Measurements from ENCODE around the gene FAM25A. TPM values are rescaled to one million over a fixed set of nuclear protein-coding genes. Genes with fewer than 3 reads are reported as not detected.
"Not testable (repeated sequence)": the region's sequence is repeated elsewhere in the genome, so short reads cannot be mapped to it uniquely, and the experiment has no call there.

FAM25A gene
- total RNA-seq, 1 donor from 2014 or later, result not detected

DNA sequence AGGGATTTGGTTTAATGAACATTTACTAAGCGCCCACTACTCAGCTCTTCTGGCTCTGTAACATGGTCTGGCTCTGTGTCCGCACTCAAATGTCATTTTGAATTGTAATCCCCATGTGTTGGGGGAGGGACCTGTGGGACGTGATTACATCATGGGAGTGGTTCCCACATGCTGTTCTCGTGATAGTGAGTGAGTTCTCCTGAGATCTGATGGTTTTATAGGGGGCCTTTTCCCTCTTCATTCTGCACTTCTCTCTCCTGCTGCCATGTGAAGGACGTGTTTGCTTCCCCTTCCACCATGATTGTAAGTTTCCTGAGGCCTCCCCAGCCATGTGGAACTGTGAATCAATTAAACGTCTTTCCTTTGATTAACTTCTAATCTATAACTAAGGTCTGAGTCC lies 39.1 kb upstream of the FAM25A start:
- Histone ChIP-seq H3K27ac (ENCODE audit: low read depth, low read length) (peak overlapping the region; percentile 65), H3K9ac (ENCODE audit: low read depth in 1 of 3, low read length in 3 of 3) (peak overlapping the region in 1 of 3 donors; percentile 77), H3K4me1 (ENCODE audit: control insufficient read depth in 3 of 3, insufficient read depth in 3 of 3, low read length in 3 of 3) (peaks cover 22 to 31% (median 25%) of the 10 kb centered on the region in 3 donors)
- not testable (repeated sequence) for H3K36me3 ChIP-seq (ENCODE audit: control insufficient read depth in 3 of 3, insufficient read depth in 3 of 3, low read length in 3 of 3); H3K27me3 ChIP-seq (ENCODE audit: control insufficient read depth in 3 of 3, insufficient read depth in 3 of 3, low read length in 3 of 3); H3K4me3 ChIP-seq (ENCODE audit: low read length in 3 of 3); H3K9me3 ChIP-seq (ENCODE audit: control insufficient read depth in 3 of 3, low read length in 3 of 3)

DNA sequence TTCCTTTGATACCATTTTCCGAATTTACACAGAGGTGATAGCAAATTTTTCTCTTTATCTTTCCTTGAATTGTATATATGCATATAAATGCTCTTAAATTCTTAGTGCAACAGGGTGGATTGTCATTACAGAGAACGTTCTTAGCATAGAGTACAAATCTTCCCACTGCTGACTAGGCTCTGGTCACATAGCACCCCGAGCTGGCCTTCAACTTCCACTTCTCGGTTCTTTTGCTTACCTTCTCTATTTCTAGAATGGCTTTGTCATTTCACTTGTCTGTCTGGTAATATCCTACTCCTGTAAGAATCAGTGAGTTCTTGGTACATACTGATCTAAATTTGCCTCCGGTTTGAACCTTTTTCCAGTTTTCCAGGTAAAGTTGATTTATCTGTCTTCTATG lies 38.4 kb upstream of the FAM25A start:
- H3K9ac ChIP-seq (ENCODE audit: low read depth in 1 of 3, low read length in 3 of 3), result no peak overlapping the region
- no peak overlapping the region for H3K27ac ChIP-seq (ENCODE audit: low read depth, low read length)
- H3K4me1 ChIP-seq (ENCODE audit: control insufficient read depth in 3 of 3, insufficient read depth in 3 of 3, low read length in 3 of 3), result peaks cover 22 to 31% (median 25%) of the 10 kb centered on the region in 3 donors
- no peak overlapping the region for H3K4me3 ChIP-seq (ENCODE audit: low read length in 3 of 3)
- H3K27me3 ChIP-seq (ENCODE audit: control insufficient read depth in 3 of 3, insufficient read depth in 3 of 3, low read length in 3 of 3), result no peaks in the 10 kb centered on the region
- no peaks in the 10 kb centered on the region for H3K9me3 ChIP-seq (ENCODE audit: control insufficient read depth in 3 of 3, low read length in 3 of 3)
- H3K36me3 ChIP-seq (ENCODE audit: control insufficient read depth in 3 of 3, insufficient read depth in 3 of 3, low read length in 3 of 3), result no peaks in the 10 kb centered on the region

DNA sequence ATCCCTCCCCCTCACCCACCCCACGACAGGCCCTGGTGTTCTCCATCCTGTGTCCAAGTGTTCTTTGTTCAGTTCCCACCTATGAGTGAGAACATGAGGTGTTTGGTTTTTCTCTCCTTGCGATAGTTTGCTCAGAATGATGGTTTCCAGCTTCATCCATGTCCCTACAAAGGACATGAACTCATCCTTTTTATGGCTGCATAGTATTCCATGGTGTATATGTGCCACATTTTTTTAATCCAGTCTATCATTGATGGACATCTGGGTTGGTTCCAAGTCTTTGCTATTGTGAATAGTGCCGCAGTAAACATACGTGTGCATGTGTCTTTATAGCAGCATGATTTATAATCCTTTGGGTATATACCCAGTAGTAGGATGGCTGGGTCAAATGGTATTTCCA lies 35.6 kb upstream of the FAM25A start:
- H3K4me3 ChIP-seq (ENCODE audit: low read length in 3 of 3); H3K36me3 ChIP-seq (ENCODE audit: control insufficient read depth in 3 of 3, insufficient read depth in 3 of 3, low read length in 3 of 3); H3K27ac ChIP-seq (ENCODE audit: low read depth, low read length); H3K9ac ChIP-seq (ENCODE audit: low read depth in 1 of 3, low read length in 3 of 3); H3K27me3 ChIP-seq (ENCODE audit: control insufficient read depth in 3 of 3, insufficient read depth in 3 of 3, low read length in 3 of 3); H3K9me3 ChIP-seq (ENCODE audit: control insufficient read depth in 3 of 3, low read length in 3 of 3): not testable (repeated sequence)
- H3K4me1 ChIP-seq (ENCODE audit: control insufficient read depth in 3 of 3, insufficient read depth in 3 of 3, low read length in 3 of 3), result peaks cover 16 to 19% (median 17%) of the 10 kb centered on the region in 3 donors

DNA sequence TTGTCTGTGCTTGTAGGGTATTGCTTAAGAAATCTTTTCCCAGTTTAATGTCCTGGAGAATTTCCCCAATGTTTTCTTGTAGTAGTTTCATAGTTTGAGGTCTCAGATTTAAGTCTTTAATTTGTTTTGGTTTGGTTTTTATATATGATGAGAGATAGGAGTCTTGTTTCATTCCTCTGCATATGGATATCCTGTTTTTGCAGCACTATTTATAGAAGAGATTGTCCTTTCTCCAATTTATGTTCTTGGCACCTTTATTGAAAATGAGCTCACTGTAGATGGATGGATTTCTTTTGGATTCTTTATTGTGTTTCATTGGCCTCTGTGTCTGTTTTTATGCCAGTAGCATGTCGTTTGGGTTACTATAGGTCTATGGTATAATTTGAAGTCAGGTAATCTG lies 31.6 kb upstream of the FAM25A start:
- Histone ChIP-seq H3K27me3 (ENCODE audit: control insufficient read depth in 3 of 3, insufficient read depth in 3 of 3, low read length in 3 of 3) (no peaks in the 10 kb centered on the region), H3K9ac (ENCODE audit: low read depth in 1 of 3, low read length in 3 of 3) (no peak overlapping the region), H3K4me1 (ENCODE audit: control insufficient read depth in 3 of 3, insufficient read depth in 3 of 3, low read length in 3 of 3) (peaks cover 0 to 3% (median 0%) of the 10 kb centered on the region in 3 donors), H3K9me3 (ENCODE audit: control insufficient read depth in 3 of 3, low read length in 3 of 3) (no peaks in the 10 kb centered on the region), H3K27ac (ENCODE audit: low read depth, low read length) (no peak overlapping the region), H3K4me3 (ENCODE audit: low read length in 3 of 3) (no peak overlapping the region), H3K36me3 (ENCODE audit: control insufficient read depth in 3 of 3, insufficient read depth in 3 of 3, low read length in 3 of 3) (peaks cover 0 to 6% (median 0%) of the 10 kb centered on the region in 3 donors)

DNA sequence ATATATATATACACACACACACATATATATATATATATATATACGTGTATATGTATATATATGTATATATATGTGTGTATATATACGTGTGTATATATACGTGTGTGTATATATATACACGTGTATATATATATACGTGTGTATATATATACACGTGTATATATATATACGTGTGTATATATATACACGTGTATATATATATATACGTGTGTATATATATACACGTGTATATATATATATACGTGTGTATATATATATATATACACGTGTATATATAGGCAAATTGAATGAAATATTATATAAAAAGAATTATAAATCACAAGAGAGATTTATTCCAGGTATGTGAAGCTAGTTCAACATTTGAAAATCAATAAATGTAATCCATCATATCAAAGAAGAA lies 28.7 kb upstream of the FAM25A start:
- not testable (repeated sequence) for H3K4me1 ChIP-seq (ENCODE audit: control insufficient read depth in 3 of 3, insufficient read depth in 3 of 3, low read length in 3 of 3); H3K9me3 ChIP-seq (ENCODE audit: control insufficient read depth in 3 of 3, low read length in 3 of 3); H3K27ac ChIP-seq (ENCODE audit: low read depth, low read length); H3K27me3 ChIP-seq (ENCODE audit: control insufficient read depth in 3 of 3, insufficient read depth in 3 of 3, low read length in 3 of 3); H3K36me3 ChIP-seq (ENCODE audit: control insufficient read depth in 3 of 3, insufficient read depth in 3 of 3, low read length in 3 of 3); H3K9ac ChIP-seq (ENCODE audit: low read depth in 1 of 3, low read length in 3 of 3); H3K4me3 ChIP-seq (ENCODE audit: low read length in 3 of 3)

DNA sequence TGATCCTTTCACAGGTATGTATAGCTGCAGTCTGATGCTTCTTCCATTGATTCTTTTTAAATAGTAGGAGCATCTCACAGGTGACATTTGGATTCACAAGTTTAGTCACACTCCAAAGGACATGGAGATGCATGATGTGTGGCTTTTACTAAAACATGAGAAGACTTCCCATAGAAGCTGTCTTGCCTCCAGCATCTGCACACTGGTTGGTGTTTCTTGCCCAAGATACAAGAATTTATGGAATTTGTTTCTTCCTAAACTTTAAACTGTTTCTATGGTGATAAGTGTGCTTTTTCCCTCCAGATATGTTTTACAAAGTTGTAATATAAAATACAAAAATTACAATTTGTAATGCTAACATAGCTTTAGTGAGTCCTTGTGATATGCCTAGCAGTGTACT lies 27.6 kb upstream of the FAM25A start:
- Histone ChIP-seq H3K4me3 (ENCODE audit: low read length in 3 of 3) (no peak overlapping the region), H3K9ac (ENCODE audit: low read depth in 1 of 3, low read length in 3 of 3) (no peak overlapping the region), H3K27ac (ENCODE audit: low read depth, low read length) (no peak overlapping the region), H3K4me1 (ENCODE audit: control insufficient read depth in 3 of 3, insufficient read depth in 3 of 3, low read length in 3 of 3) (peaks cover 0 to 3% (median 0%) of the 10 kb centered on the region in 3 donors), H3K9me3 (ENCODE audit: control insufficient read depth in 3 of 3, low read length in 3 of 3) (no peaks in the 10 kb centered on the region), H3K36me3 (ENCODE audit: control insufficient read depth in 3 of 3, insufficient read depth in 3 of 3, low read length in 3 of 3) (peaks cover 0 to 5% (median 0%) of the 10 kb centered on the region in 3 donors), H3K27me3 (ENCODE audit: control insufficient read depth in 3 of 3, insufficient read depth in 3 of 3, low read length in 3 of 3) (no peaks in the 10 kb centered on the region)

DNA sequence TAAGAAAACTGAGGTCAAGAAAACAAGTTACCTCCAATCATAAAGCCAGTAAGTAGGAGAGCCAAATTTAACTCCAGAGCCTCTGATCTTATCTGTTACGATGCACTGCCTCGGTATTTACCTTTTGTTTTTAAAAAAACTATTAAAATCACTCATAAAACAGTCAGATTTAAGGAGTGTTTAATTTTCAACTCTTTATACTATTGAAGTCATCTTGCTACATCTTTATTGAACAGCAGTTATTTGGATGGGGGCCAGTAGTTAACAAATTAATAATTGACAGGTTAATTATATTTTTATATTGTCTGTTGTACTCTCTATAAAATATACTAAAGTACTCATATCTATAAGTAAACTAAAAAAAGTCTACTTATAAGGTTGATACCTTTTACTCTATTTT lies 27.2 kb upstream of the FAM25A start:
- Histone ChIP-seq H3K27ac (ENCODE audit: low read depth, low read length) (no peak overlapping the region), H3K27me3 (ENCODE audit: control insufficient read depth in 3 of 3, insufficient read depth in 3 of 3, low read length in 3 of 3) (no peaks in the 10 kb centered on the region), H3K4me1 (ENCODE audit: control insufficient read depth in 3 of 3, insufficient read depth in 3 of 3, low read length in 3 of 3) (peaks cover 0 to 3% (median 0%) of the 10 kb centered on the region in 3 donors), H3K9ac (ENCODE audit: low read depth in 1 of 3, low read length in 3 of 3) (no peak overlapping the region), H3K36me3 (ENCODE audit: control insufficient read depth in 3 of 3, insufficient read depth in 3 of 3, low read length in 3 of 3) (peaks cover 0 to 5% (median 0%) of the 10 kb centered on the region in 3 donors), H3K9me3 (ENCODE audit: control insufficient read depth in 3 of 3, low read length in 3 of 3) (no peaks in the 10 kb centered on the region), H3K4me3 (ENCODE audit: low read length in 3 of 3) (no peak overlapping the region)

DNA sequence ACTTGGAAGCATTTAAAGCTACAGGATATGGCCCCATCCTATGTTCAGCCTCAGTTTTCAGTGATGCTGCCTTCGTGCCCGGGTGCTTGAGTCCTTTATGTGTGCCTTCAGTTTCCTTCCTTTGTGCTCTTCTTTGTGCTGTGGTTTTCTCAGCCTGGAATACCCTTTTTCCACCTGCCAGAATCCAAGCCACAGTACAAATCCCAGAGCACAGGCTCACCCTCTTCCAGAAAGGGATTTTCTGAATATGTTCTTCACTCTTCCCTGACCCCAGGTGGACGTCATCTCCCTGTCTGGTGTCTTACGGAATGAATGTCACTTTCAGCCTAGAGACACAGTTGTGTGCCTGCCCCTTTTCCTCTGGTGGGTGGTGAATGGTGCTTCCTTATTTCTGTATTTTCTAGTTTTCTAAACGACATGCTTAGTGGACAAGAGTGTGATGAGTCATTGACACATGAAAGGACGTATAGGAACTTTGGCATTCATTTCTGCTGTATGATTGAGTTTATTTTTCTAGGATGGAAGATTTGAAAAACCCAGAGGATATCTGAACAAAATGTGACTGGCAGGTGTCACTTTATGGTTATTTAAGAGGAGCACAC lies 20.2 kb upstream of the FAM25A start:
- not testable (repeated sequence) for H3K4me1 ChIP-seq (ENCODE audit: control insufficient read depth in 3 of 3, insufficient read depth in 3 of 3, low read length in 3 of 3); H3K9ac ChIP-seq (ENCODE audit: low read depth in 1 of 3, low read length in 3 of 3); H3K27ac ChIP-seq (ENCODE audit: low read depth, low read length); H3K27me3 ChIP-seq (ENCODE audit: control insufficient read depth in 3 of 3, insufficient read depth in 3 of 3, low read length in 3 of 3); H3K9me3 ChIP-seq (ENCODE audit: control insufficient read depth in 3 of 3, low read length in 3 of 3); H3K4me3 ChIP-seq (ENCODE audit: low read length in 3 of 3); H3K36me3 ChIP-seq (ENCODE audit: control insufficient read depth in 3 of 3, insufficient read depth in 3 of 3, low read length in 3 of 3)

DNA sequence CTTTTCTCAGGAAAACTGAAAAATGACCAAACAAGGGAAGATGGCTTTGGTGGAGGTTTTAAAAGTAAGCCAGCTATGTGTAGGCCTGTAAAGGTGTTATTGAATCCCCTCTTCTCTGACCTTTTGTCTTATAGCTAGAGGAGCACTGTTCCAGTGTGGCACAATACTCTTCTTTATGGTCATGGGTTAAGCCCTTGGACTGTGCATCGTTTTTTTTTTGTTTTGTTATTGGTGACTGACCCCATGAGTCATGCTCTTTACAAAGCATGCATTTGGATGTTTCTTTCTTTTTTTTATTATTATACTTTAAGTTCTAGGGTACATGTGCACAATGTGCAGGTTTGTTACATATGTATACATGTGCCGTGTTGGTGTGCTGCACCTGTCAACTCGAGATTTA lies 19.6 kb upstream of the FAM25A start:
- peaks cover 0 to 5% (median 0%) of the 10 kb centered on the region in 3 donors for H3K36me3 ChIP-seq (ENCODE audit: control insufficient read depth in 3 of 3, insufficient read depth in 3 of 3, low read length in 3 of 3)
- H3K27me3 ChIP-seq (ENCODE audit: control insufficient read depth in 3 of 3, insufficient read depth in 3 of 3, low read length in 3 of 3), result no peaks in the 10 kb centered on the region
- no peak overlapping the region for H3K9ac ChIP-seq (ENCODE audit: low read depth in 1 of 3, low read length in 3 of 3)
- no peaks in the 10 kb centered on the region for H3K4me1 ChIP-seq (ENCODE audit: control insufficient read depth in 3 of 3, insufficient read depth in 3 of 3, low read length in 3 of 3)
- no peak overlapping the region for H3K27ac ChIP-seq (ENCODE audit: low read depth, low read length)
- no peaks in the 10 kb centered on the region for H3K9me3 ChIP-seq (ENCODE audit: control insufficient read depth in 3 of 3, low read length in 3 of 3)
- H3K4me3 ChIP-seq (ENCODE audit: low read length in 3 of 3), result no peak overlapping the region

DNA sequence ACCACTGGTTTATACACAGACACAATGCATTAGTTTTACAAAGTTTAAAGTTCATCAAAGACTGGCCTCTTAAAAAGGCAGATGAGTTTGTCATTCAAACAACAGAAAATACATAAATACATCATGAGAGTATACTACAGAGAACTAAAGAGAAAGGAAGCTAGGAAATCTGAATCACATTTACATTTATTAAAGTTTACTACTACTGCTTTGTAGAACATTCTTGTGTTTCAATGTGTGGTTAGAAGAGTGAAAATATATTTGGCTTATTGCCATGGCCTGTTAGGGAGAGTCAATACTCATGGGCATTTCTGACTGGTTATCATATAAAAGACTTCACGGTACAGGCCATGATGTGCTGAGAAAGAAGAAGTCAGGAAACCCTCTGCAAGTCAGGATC lies 13.0 kb upstream of the FAM25A start:
- not testable (repeated sequence) for H3K27ac ChIP-seq (ENCODE audit: low read depth, low read length); H3K9me3 ChIP-seq (ENCODE audit: control insufficient read depth in 3 of 3, low read length in 3 of 3); H3K4me1 ChIP-seq (ENCODE audit: control insufficient read depth in 3 of 3, insufficient read depth in 3 of 3, low read length in 3 of 3); H3K9ac ChIP-seq (ENCODE audit: low read depth in 1 of 3, low read length in 3 of 3); H3K4me3 ChIP-seq (ENCODE audit: low read length in 3 of 3); H3K36me3 ChIP-seq (ENCODE audit: control insufficient read depth in 3 of 3, insufficient read depth in 3 of 3, low read length in 3 of 3); H3K27me3 ChIP-seq (ENCODE audit: control insufficient read depth in 3 of 3, insufficient read depth in 3 of 3, low read length in 3 of 3)

DNA sequence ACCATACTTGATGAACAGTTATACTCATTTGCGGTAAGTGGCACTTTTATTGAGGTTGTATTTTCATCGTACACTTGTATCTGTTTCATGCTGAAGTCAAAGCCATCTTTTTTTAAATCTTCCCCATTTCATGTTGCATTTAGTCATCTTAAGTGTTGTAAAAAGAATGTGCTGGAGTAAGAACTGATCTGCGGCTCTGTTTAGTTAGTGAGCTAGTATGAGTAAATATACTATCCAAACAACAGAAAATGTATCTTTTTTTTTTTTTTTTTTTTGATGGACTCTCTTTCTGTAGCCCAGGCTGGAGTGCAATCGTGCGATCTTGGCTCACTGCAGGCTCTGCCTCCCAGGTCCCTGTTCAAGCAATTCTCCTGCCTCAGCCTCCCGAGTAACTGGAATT lies 12.4 kb upstream of the FAM25A start:
- H3K27me3 ChIP-seq (ENCODE audit: control insufficient read depth in 3 of 3, insufficient read depth in 3 of 3, low read length in 3 of 3), result not testable (repeated sequence)

More for the DNA sequence above, 12.4 kb upstream of the FAM25A start:
- not testable (repeated sequence) for H3K9ac ChIP-seq (ENCODE audit: low read depth in 1 of 3, low read length in 3 of 3); H3K4me3 ChIP-seq (ENCODE audit: low read length in 3 of 3); H3K27ac ChIP-seq (ENCODE audit: low read depth, low read length); H3K9me3 ChIP-seq (ENCODE audit: control insufficient read depth in 3 of 3, low read length in 3 of 3); H3K4me1 ChIP-seq (ENCODE audit: control insufficient read depth in 3 of 3, insufficient read depth in 3 of 3, low read length in 3 of 3); H3K36me3 ChIP-seq (ENCODE audit: control insufficient read depth in 3 of 3, insufficient read depth in 3 of 3, low read length in 3 of 3)
